ENCODE results near the gene RNH1.

The RNH1 gene

GRCh38 chr11:488992-489391 is 18.1 kb downstream of the RNH1 start:
- no peak for DNase-seq (ENCODE audit: low read depth)
- no peak overlapping the region for H3K4me3 ChIP-seq (ENCODE audit: low read length)
- TF ChIP-seq CTCF (conservative IDR thresholded peaks at IDR 0.05; ENCODE audit: low read depth, low read length) = no peak

- DNase-seq (ENCODE audit: low read depth) = no peak
- no peak for TF ChIP-seq CTCF (conservative IDR thresholded peaks at IDR 0.05; ENCODE audit: low read depth, low read length)
- no peak overlapping the region for H3K4me3 ChIP-seq (ENCODE audit: low read length)
These were observed 18.5 kb downstream of the RNH1 start for GRCh38 chr11:488579-488978.

GRCh38 chr11:488062-488461 is 19.0 kb downstream of the RNH1 start:
- H3K4me3 ChIP-seq (ENCODE audit: low read length) = no peak overlapping the region
- no peak for DNase-seq (ENCODE audit: low read depth)

GRCh38 chr11:487571-488021 is 19.4 kb downstream of the RNH1 start:
- H3K4me3 ChIP-seq (ENCODE audit: low read length) = no peak overlapping the region
- TF ChIP-seq CTCF (conservative IDR thresholded peaks at IDR 0.05; ENCODE audit: low read depth, low read length) = no peak
- DNase-seq (ENCODE audit: low read depth) = no peak

More at GRCh38 chr11:488062-488461, 19.0 kb downstream of the RNH1 start:
- no peak for TF ChIP-seq CTCF (conservative IDR thresholded peaks at IDR 0.05; ENCODE audit: low read depth, low read length)

GRCh38 chr11:486189-486588 is 20.9 kb downstream of the RNH1 start:
- no peak for DNase-seq (ENCODE audit: low read depth)
- no peak overlapping the region for H3K4me3 ChIP-seq (ENCODE audit: low read length)
- no peak for TF ChIP-seq CTCF (conservative IDR thresholded peaks at IDR 0.05; ENCODE audit: low read depth, low read length)

GRCh38 chr11:484616-485015 is 22.4 kb downstream of the RNH1 start:
- DNase-seq (ENCODE audit: low read depth) = no peak
- no peak overlapping the region for H3K4me3 ChIP-seq (ENCODE audit: low read length)
- no peak for TF ChIP-seq CTCF (conservative IDR thresholded peaks at IDR 0.05; ENCODE audit: low read depth, low read length)

- no peak for TF ChIP-seq CTCF (conservative IDR thresholded peaks at IDR 0.05; ENCODE audit: low read depth, low read length)
- H3K4me3 ChIP-seq (ENCODE audit: low read length) = no peak overlapping the region
- no peak for DNase-seq (ENCODE audit: low read depth)
These were observed 27.7 kb downstream of the RNH1 start for GRCh38 chr11:479311-479710.

Data from retinal pigment epithelial cell (primary cell).